Pancreas (tissue), 10 donors: ENCODE data around the gene GMDS. TPM values are rescaled to one million over a fixed set of nuclear protein-coding genes. Genes with fewer than 3 reads are reported as not detected.

Experiments
- ATAC-seq, 4 donors: fragments of 200-7000 bp; cut with Tn5 transposase; one replicate each; pipeline versions ENCODE4 v1.8.0 to v1.9.1; 2020; ENCODE audit warnings: mild to moderate bottlenecking in 4 of 4, moderate library complexity in 4 of 4
- DNase-seq, 6 donors: peaks; one replicate each; pipeline ENCODE4 v3.0.0-alpha.2; 2020
- FAIRE-seq: peaks from 2 replicates; lab custom pipeline; 2012; peaks lifted over from hg19 to GRCh38; lab: Jason Lieb, UNC
- H3K27ac ChIP-seq, 4 donors: fragments of 200-600 bp; sonication (generic); 1 replicate in 3 of 4; 2 replicates in 1 of 4; pipeline versions ENCODE4 v1.5.0 to v1.8.0; 2020
- H3K27me3 ChIP-seq, 4 donors: fragments of 200-600 bp; one replicate each; pipeline ENCODE4 v1.8.0; 2021
- H3K36me3 ChIP-seq, 3 donors: fragments of 200-600 bp; sonication (generic) in 1 of 3; one replicate each; pipeline versions ENCODE4 v1.5.0 to v1.8.0; 2020 to 2021
- H3K4me1 ChIP-seq, 3 donors: fragments of 200-600 bp; one replicate each; pipeline ENCODE4 v1.8.0; 2021
- H3K4me3 ChIP-seq, 4 donors: fragments of 200-600 bp; sonication (generic) in 2 of 4; one replicate each; pipeline versions ENCODE4 v1.5.0 to v1.8.0; 2020 to 2021
- H3K9me3 ChIP-seq, 4 donors: fragments of 200-600 bp; one replicate each; pipeline ENCODE4 v1.8.0; 2021
- WGBS, 2 donors: extraction: QIAGEN DNeasy Blood & Tissue Kit; methylation state at CpG; one replicate each; pipeline ENCODE4 v1.1.7; 2013; 5-methylcytosine and 5-hydroxymethylcytosine counted together
- intact Hi-C, 3 donors: fragments of 100-400 bp; cut with DNase I; formaldehyde crosslinking; loops; one replicate each; pipeline versions ENCODE4 v1.11.1 to v1.14.2; 2022
- polyA plus RNA-seq, 2 donors: library from polyadenylated mRNA; stranded (reverse); fragments of 200-250 nt; gene quantifications; one replicate each; pipeline ENCODE4 v1.2.3, GENCODE V29; 2013
- total RNA-seq, 6 donors: library from RNA; stranded (reverse); fragmentation: NEBNext Ultra II Directional in 4 of 6; extraction: Animal tissue kit (Norgen Biotek cat#: 25700) in 4 of 6; gene quantifications; one replicate each; pipeline versions ENCODE4 v1.2.1 to v1.2.4, GENCODE V29; 2021 to 2023
- TF ChIP-seq, protein P1 (sequence below), 4 donors: fragments of 200-600 bp; sonication (generic) in 3 of 4; IDR thresholded peaks; one replicate each; pipeline versions ENCODE4 v1.5.0 to v1.8.0; 2021; ENCODE audit warnings: antibody characterized with exemption in 4 of 4
- donor health status: healthy with polysubstance abuse.
- donor health status: DM: no; HTN: no; CAD: no; lungs with moderate emphysema.
- donor health status: DM: no; HTN: no; CAD: no.
- donor health status: control.
- donor health status: control.
- donor health status: Bipolar disorder and iron deficiency.
- donor health status: DM: yes; HTN: yes; CAD: no.
- donor health status: DM: no; HTN: no; CAD: no.
- donor health status: DM: no; HTN: no; CAD: no.
- donor health status: DM: yes; HTN: yes; CAD: no.

The GMDS gene
- total and polyA plus RNA-seq, 8 donors, result 7.6 to 40.8 (median 26.5) TPM

DNA sequence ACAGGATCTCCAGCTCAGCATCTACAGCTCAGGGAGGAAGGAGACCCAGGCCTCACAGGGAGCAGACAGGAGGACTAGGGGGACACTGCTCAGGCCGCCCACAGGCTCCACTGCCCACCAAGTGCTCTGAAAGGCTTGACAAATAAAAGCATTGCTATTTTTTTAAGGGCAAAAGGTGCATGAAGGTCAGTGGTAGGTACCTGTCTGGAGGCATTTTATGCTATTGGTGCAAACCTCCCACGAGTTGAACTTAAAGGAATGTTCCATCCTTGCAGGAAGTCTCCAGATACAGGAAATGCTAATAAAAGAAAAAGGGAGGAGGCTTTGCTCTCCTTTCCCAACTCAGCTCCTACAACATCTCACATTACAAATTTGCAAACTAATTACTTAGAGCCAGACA is 407.6 kb downstream of the GMDS start:
- no peaks in the 10 kb centered on the region for H3K36me3 ChIP-seq
- DNase-seq (no peak), FAIRE-seq (no peak), ATAC-seq (no peak)
- H3K4me1 ChIP-seq, result peaks cover 0 to 31% (median 23%) of the 10 kb centered on the region in 3 donors
- WGBS, 2 donors, result 60 to 66% methylated on average over 2 of the region's 2 CpGs
- H3K9me3 ChIP-seq, result no peaks in the 10 kb centered on the region
- H3K27me3 ChIP-seq, result no peaks in the 10 kb centered on the region
- no peak overlapping the region for H3K4me3 ChIP-seq
- intact Hi-C loops, result no loop called here
- peak overlapping the region in 1 of 4 donors; percentile 87 for H3K27ac ChIP-seq
- TF ChIP-seq, protein P1, sequence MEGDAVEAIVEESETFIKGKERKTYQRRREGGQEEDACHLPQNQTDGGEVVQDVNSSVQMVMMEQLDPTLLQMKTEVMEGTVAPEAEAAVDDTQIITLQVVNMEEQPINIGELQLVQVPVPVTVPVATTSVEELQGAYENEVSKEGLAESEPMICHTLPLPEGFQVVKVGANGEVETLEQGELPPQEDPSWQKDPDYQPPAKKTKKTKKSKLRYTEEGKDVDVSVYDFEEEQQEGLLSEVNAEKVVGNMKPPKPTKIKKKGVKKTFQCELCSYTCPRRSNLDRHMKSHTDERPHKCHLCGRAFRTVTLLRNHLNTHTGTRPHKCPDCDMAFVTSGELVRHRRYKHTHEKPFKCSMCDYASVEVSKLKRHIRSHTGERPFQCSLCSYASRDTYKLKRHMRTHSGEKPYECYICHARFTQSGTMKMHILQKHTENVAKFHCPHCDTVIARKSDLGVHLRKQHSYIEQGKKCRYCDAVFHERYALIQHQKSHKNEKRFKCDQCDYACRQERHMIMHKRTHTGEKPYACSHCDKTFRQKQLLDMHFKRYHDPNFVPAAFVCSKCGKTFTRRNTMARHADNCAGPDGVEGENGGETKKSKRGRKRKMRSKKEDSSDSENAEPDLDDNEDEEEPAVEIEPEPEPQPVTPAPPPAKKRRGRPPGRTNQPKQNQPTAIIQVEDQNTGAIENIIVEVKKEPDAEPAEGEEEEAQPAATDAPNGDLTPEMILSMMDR (IDR thresholded peaks at IDR 0.05), result no peak

DNA sequence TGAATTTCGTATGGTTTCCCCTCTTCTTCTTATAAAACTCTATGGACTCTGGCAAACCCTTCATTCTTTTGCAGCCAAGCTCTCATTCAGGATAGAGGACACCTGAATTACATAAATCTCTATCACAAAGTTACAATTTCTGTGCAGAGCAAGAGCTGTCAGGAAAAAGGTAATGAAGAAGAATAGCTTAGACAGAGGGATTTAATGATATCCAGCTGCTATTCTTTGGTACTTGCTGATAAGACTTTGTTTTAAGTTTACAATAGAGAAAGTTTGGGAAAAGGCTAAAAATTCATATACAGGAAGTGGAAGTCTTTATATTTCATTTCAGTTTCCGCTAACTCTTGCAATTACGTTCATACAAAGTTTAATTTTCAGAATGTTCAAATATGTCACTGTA is 408.7 kb downstream of the GMDS start:
- ATAC-seq (no peak), FAIRE-seq (no peak), DNase-seq (no peak)
- no peak overlapping the region for H3K4me3 ChIP-seq
- no peak overlapping the region for H3K27ac ChIP-seq
- no peaks in the 10 kb centered on the region for H3K36me3 ChIP-seq
- no peaks in the 10 kb centered on the region for H3K27me3 ChIP-seq
- 93 to 94% methylated on average over 3 of the region's 3 CpGs for WGBS, 2 donors
- TF ChIP-seq, protein P1 (IDR thresholded peaks at IDR 0.05), result no peak
- intact Hi-C loops, result no loop called here
- H3K4me1 ChIP-seq, result peaks cover 6 to 31% (median 23%) of the 10 kb centered on the region in 3 donors
- no peaks in the 10 kb centered on the region for H3K9me3 ChIP-seq

DNA sequence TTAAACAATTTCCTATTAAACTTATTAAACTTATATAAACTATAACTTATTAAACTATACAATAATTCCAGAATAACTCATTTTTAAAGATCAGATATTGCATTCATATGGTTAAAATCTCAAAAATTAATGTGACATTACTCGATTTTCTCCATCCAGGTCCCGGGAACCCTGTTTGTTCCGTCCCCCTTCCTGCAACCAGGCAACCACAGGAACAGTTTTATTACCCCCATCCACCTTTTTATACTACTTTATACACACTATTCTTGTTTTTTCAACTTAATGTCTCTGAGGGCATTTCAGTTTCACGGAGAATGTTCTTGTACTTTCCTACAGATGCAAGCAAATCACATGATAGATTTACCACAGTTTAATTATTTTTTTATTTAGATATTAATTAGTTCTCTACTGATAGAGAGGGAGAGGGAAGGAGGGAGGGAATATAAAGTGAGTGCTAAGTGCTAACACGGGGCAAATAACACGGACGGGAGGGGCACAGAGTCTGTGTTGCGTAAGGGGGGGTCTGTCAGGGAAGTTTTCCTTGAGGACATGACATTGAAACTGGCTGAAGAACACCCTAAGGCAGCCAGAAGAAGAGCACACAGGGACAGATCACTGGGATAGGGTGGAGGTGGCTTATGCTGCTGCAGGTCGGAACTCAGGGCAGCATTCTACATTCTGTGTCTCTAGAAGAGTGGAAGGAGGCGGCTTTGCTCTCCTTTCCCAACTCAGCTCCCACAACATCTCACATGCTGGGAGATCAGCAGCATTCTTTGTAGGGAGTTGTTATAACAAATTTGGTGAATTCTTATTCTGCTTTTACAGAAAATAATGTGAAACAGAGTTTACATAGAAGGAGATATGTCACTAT is 410.5 kb downstream of the GMDS start:
- Histone ChIP-seq H3K27ac (no peak overlapping the region), H3K27me3 (no peaks in the 10 kb centered on the region), H3K9me3 (no peaks in the 10 kb centered on the region), H3K4me3 (no peak overlapping the region), H3K4me1 (peaks cover 6 to 28% (median 23%) of the 10 kb centered on the region in 3 donors), H3K36me3 (no peaks in the 10 kb centered on the region)
- DNase-seq, result no peak
- 94 to 97% methylated on average over 10 of the region's 10 CpGs for WGBS, 2 donors
- intact Hi-C loops, result no loop called here
- no peak for FAIRE-seq
- ATAC-seq, result no peak
- TF ChIP-seq, protein P1 (IDR thresholded peaks at IDR 0.05), result no peak

DNA sequence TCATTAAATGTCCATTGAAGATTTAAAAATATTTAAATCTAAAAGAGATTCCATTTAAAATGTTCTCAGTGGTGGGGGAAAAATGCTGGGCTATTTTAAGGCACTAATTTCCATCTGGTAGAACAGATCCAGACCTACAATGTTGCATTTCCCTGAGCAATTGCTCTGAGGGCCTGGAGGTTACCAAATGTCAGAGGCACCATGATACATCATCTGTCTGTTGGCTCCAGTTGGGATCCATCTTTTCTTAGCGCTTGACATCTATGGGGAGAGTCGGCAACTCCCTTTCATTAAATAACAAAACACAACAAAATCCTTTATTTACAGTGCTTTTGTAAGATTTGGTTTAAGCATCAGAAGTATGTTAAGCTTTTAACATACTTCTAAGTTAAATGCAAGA is 411.2 kb downstream of the GMDS start:
- no peak overlapping the region for H3K27ac ChIP-seq
- no peak for DNase-seq

More for the DNA sequence above, 411.2 kb downstream of the GMDS start:
- no peaks in the 10 kb centered on the region for H3K36me3 ChIP-seq
- 91 to 94% methylated on average over 2 of the region's 2 CpGs for WGBS, 2 donors
- intact Hi-C loops, result no loop called here
- TF ChIP-seq, protein P1 (IDR thresholded peaks at IDR 0.05), result no peak
- ATAC-seq (no peak), FAIRE-seq (no peak)
- H3K9me3 ChIP-seq, result no peaks in the 10 kb centered on the region
- H3K27me3 ChIP-seq, result no peaks in the 10 kb centered on the region
- no peak overlapping the region for H3K4me3 ChIP-seq
- H3K4me1 ChIP-seq, result peaks cover 6 to 21% (median 19%) of the 10 kb centered on the region in 3 donors
